Stomach (tissue), 4 donors: ENCODE data around the gene SEPTIN5.

Source experiments
- CTCF ChIP-seq, 7 experiments: fragments of 450-650 bp in 4 of 7; fragments of 200-600 bp in 3 of 7; sonication (generic) in 3 of 7; IDR thresholded peaks; one replicate each; pipeline ENCODE4 v1.5.1; 2016 to 2019; ENCODE audit warnings: antibody characterized with exemption in 7 of 7, control low read depth in 2 of 7, mild to moderate bottlenecking in 1 of 7
- POLR2A ChIP-seq, 4 donors: fragments of 450-650 bp; IDR thresholded peaks; one replicate each; pipeline ENCODE4 v1.6.1; 2016; ENCODE audit warnings: antibody characterized with exemption in 4 of 4, control low read depth in 2 of 4, mild to moderate bottlenecking in 1 of 4, moderate library complexity in 1 of 4

- TF ChIP-seq CTCF (IDR thresholded peaks at IDR 0.05) (no peak), POLR2A (IDR thresholded peaks at IDR 0.05) (no peak)
Observed at GRCh38 chr22:19714312-19715187, at the start of gene SEPTIN5.
